ENCODE results near the gene FOXK1.

DNA sequence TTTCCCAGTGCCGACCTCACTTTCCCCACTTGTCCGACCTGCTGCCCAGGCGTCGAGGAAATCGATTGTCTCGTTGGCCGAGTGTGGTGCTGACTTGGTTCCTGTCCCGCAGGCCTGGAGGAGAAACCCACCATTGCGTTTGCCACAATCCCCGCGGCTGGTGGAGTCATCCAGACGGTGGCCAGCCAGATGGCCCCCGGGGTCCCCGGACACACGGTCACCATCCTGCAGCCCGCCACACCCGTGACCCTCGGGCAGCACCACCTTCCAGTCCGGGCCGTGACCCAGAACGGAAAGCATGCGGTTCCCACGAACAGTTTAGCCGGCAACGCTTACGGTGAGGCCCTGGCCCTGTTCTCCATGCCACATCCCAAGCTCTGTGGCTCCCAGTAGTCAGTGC is 78.9 kb downstream of the FOXK1 start:
- TF ChIP-seq FOXM1 (IDR thresholded peaks at IDR 0.05; ENCODE audit: borderline replicate concordance) (no peak), FOXK2 (IDR thresholded peaks at IDR 0.05) (no peak), SP1 (IDR thresholded peaks at IDR 0.05) (no peak), HDGF (IDR thresholded peaks at IDR 0.05; ENCODE audit: borderline replicate concordance) (no peak), ARNT (IDR thresholded peaks at IDR 0.05) (no peak), L3MBTL2 (conservative IDR thresholded peaks at IDR 0.05) (no peak)

All from HEK293T (cell line).